Renal cortical epithelial cell (primary cell): Measurements from ENCODE around the gene NME4. TPM values are rescaled to one million over a fixed set of nuclear protein-coding genes. Genes with fewer than 3 reads are reported as not detected.
A peak's percentile ranks its signal among the peaks of the same experiment; 100 is the strongest.

Source experiments
- DNase-seq: peaks from one replicate; pipeline ENCODE4 v3.0.0-alpha.2; 2011; ENCODE audit warnings: low read depth
- total RNA-seq: library from RNA; depleted of rRNA; stranded (reverse); fragments of >200 nt; gene quantifications from 2 replicates; pipeline ENCODE4 v1.2.3, GENCODE V29; 2014

NME4 gene
- total RNA-seq, 1 donor from 2014 or later, result 27.6 TPM

DNA sequence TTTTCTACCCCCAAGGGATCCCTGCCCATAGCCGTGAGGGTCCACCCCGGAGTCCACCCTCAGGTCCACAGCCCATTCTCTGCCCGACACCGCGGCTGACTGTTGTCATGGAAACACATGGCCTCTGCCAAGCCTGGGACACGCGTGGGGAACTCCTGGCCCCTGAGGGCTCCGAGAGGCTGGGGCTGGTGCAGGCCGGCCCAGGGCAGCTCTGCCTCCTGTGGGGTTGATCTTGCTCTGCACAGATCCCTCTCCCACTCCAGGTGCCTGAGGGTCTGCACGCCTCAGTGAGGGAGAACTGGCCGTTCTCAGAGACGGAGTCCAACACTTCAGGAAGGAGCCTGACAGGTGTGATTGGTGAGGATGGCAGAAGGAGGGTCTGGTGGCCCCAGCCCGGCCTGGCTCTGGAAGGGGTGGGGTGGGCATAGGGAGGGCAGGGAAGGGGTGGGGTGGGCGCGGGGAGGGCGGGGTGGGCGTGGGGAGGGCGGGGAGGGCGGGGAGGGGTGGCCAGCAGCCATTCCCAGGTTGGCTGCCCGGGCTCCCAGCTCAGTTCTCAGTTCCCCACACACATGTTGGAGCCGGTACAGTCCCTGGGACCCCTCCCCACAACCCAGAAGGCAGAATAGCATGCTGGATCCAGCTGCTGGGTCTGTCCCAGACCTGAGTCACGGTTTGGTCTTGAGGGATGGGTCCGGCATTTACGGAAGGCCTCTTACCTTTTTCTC, 33.1 kb upstream of the NME4 start:
- DNase-seq, result peak; percentile 35

DNA sequence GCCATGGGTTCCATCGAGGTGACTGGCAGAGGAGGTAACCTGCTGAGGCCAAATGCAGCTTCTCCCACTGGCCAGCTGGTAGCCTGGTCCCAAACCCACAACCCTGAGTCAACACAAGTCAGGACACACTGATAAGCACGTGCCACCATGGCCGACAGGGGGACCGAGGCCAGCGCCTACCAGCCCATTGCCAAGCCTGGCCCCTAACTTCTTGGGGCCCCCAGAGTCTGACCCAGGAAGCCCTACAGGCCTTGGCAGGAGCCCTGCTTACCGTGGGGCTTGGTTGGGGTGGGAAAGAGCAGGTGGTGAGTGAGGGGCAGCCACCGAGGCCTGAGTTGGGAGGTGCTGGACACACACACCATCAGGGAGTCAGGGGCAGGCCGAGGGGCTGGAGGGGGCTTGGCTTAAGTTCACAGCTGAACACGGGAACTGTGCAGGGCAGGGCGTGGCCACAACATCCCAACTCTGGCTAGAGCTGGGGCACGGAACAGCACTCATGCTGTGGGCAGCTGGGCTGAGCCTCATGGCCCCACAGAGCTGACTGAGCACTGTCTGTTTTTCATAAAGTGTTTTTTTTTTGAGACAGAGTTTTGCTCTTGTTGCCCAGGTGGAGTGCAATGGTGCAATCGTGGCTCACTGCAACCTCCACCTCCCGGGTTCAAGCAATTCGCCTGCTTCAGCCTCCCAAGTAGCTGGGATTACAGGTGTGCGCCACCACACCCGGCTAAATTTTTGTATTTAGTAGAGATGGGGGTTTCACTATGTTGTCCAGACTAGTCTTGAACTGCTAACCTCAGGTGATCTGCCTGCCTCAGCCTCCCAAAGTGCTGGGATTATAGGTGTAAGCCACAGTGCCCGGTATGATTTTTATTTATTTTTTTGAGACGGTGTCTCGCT, 32.2 kb upstream of the NME4 start:
- no peak for DNase-seq

GRCh38 chr16:366476-366875, 30.5 kb upstream of the NME4 start:
- no peak for DNase-seq

- DNase-seq, result no peak
These were observed 29.6 kb upstream of the NME4 start for GRCh38 chr16:367333-367903.

DNA sequence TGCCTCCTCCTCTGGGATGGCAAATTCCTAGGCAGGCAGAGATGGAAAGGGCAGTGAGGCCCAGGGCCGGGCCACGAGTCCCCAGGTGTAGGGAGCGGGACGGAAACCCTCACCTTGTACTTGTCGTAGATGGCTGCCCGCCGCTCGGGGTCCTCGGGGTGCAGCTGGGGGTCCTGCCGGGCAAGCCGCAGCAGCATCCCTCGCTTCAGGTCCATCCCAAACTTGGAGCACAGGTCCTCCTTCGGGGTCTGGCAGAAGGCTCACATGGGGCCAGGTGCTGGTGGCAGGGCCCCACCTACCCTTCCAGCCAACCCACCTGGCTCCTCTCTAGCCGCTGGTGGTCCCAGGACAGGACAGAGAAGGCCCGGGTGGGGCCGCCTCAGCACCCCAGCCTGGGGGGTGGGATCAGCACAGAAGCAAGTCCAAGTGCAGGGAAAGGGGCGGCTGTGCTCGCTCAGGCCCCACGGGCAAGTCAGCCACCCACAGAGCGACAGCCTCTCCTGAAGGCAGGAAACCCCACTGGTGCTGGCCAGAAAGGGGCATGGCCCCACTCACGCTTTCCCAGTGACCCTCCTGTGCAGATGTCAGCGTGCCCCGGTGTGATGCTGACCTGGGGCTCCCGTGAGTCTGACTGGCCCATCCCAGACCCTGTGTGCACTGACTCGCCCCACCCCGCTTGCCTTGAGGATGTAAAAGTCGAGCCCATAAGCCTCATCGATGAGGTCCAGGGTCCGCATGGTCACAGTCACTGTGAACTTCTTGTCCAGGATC, 28.4 kb upstream of the NME4 start:
- no peak for DNase-seq

- DNase-seq, result no peak
These were observed 27.6 kb upstream of the NME4 start for GRCh38 chr16:369275-369865.

DNA sequence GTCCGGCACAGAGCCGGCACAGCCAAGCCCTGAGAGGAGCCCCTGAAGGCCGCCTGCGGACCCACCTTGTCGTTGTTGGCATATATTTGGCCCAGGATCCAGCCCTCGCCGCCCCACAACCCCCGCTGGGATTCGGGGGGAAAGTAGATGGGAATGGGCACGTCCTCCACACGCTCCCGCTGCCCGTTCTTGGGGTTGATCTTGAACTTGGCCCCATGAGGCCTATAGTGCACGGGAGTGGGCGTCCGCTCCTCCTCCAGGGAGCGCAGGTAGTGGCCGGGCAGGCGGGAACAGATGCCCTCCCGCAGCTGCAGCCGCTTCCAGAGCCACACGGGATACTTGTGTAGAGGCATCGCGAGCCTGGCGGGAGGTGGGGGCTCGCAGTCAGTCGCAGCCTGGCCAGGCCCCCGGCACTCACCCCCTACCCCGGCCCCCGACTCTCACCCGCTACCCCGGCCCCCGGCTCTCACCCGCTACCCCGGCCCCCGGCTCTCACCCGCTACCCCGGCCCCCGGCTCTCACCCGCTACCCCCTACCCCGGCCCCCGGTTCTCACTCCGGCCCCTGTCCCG, 27.0 kb upstream of the NME4 start:
- no peak for DNase-seq

DNA sequence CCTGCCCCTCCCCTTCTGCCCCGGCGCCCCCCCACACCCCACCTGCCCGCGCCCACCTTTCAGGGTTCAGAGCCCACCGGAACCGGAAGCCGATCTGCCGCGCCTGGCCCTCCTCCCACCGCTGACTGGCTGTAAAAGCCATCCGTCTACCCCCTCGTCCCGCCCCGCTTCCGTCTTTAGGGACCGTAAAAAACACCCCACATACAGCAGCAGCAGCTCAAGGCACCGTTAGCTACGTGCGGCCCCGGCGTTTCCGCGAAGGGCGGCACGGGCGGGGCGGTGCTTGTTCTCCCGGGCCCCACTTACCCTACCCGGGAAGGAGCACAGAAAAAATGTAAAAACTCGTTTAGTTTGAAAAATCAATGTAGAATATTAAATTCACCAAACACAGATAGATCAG, 26.6 kb upstream of the NME4 start, which contains the start of gene MRPL28:
Gene MRPL28, minus strand, starts transcription at position 96 of the 400 bp plus-strand sequence. CDS start 320 bp downstream, outside the sequence.
- DNase-seq, result peak; percentile 85

GRCh38 chr16:370979-371514, 26.0 kb upstream of the NME4 start:
- no peak for DNase-seq

GRCh38 chr16:371515-372301, 25.3 kb upstream of the NME4 start:
- no peak for DNase-seq

DNA sequence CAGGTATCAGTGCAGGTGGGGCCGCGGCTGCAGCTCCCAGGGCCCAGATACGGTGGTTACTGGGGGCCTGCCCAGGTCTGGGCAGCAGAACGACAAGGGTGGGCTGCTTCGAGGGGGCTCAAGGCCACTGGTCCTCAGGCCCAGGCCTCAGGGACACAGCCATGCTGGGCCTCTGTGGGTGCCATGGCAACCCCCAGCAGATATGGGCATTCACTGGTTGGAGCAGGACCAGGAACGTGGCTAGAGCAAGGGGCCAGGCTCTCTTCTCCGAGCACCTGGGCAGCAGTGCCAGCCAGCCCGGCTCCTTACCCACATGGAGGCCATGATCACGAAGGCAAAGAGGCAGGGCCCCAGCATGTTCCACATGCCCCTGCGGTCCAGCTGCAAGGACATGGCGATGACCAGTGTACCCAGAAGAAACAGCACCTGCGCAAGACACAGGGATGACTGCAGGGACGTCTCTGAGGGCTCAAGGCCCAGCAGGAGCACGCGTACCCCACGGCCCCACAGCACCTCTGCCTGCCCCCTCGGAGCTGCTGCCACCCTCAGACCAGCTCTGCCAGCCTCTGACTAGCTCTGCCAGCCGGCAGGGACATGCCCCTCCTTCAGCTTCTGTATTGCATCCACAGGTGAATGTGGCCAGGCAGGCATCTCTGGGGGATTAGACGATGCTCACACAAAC, 24.6 kb upstream of the NME4 start:
- no peak for DNase-seq

GRCh38 chr16:373020-373598, 23.9 kb upstream of the NME4 start:
- DNase-seq, result no peak

GRCh38 chr16:373848-374615, 23.0 kb upstream of the NME4 start:
- no peak for DNase-seq

- no peak for DNase-seq
These were observed 22.4 kb upstream of the NME4 start for GRCh38 chr16:374616-374926.

GRCh38 chr16:375212-375611, 21.8 kb upstream of the NME4 start:
- DNase-seq, result no peak

GRCh38 chr16:375927-376816, 20.8 kb upstream of the NME4 start:
- DNase-seq, result no peak

DNA sequence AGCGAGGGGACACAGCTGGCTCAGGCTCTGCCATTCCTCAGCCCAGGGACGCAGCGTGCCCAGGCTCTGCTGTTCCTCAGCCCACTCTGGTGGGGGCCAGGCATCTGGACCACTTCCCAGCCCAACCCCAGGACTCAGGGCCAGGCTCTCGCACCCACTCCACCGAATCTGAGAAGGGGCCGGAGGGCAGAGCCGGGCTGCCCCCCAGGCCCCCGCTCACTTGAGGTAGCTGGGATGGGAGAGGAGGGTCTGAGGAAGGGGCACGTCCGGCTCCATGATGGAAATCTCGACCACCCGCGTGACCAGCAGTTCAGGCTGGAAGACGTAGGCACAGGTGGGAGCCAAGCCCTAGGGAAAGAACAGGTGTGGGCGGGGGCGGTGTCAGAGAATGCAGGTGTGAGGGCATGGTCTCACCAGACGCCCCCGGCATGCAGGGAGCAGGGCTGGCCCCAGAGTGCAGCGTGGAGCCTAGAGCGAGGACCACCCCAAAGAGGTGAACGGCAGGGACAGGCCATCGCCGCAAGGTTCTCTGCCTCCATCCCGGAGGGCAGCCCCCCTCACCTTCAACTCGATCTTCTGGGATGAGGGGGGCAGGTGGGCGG, 20.1 kb upstream of the NME4 start:
- no peak for DNase-seq
